Subcutaneous adipose tissue (tissue), 4 donors: Measurements from ENCODE around the gene RNU1-1. TPM values are rescaled to one million over a fixed set of nuclear protein-coding genes. Genes with fewer than 3 reads are reported as not detected.

Experiments used
- small RNA-seq: library from RNA; depleted of rRNA; stranded (forward); fragments of <200 nt; gene quantifications from one replicate; pipeline ENCODE3, GENCODE V24; 2016
- total RNA-seq, 4 donors: library from RNA; depleted of rRNA; stranded (reverse); fragments of >200 nt; gene quantifications; one replicate each; pipeline ENCODE4 v1.1.0, GENCODE V29; 2016
- TF ChIP-seq, protein P1 (sequence below): fragments of 450-650 bp; IDR thresholded peaks from one replicate; pipeline ENCODE4 v1.5.1; 2016; ENCODE audit warnings: low read depth, mild to moderate bottlenecking, control low read depth, antibody characterized with exemption, moderate library complexity

RNU1-1 gene
- total RNA-seq, 4 donors from 2014 or later, result under 0.01 TPM

DNA sequence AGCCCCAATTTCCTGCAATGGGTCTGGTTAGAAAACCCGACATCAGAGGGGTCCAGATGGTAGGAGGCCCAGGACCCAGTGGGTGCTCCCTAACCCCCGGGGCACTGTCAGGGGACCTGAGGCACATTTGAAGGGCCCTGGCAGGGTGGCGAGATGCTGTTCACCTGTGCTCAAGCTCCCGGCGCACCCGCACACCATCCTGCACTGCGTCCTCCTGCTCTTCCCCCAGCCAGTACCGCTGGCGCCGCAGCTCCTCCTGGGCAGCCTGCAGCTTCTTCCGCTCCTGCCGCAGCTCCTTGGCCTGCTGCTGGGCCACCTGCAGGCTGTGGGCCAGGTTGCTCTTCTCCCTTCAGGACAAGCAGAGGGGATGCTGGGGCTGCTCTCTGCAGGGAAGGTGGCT lies 36.0 kb downstream of the RNU1-1 start:
- TF ChIP-seq, protein P1, sequence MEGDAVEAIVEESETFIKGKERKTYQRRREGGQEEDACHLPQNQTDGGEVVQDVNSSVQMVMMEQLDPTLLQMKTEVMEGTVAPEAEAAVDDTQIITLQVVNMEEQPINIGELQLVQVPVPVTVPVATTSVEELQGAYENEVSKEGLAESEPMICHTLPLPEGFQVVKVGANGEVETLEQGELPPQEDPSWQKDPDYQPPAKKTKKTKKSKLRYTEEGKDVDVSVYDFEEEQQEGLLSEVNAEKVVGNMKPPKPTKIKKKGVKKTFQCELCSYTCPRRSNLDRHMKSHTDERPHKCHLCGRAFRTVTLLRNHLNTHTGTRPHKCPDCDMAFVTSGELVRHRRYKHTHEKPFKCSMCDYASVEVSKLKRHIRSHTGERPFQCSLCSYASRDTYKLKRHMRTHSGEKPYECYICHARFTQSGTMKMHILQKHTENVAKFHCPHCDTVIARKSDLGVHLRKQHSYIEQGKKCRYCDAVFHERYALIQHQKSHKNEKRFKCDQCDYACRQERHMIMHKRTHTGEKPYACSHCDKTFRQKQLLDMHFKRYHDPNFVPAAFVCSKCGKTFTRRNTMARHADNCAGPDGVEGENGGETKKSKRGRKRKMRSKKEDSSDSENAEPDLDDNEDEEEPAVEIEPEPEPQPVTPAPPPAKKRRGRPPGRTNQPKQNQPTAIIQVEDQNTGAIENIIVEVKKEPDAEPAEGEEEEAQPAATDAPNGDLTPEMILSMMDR, result no peak

DNA sequence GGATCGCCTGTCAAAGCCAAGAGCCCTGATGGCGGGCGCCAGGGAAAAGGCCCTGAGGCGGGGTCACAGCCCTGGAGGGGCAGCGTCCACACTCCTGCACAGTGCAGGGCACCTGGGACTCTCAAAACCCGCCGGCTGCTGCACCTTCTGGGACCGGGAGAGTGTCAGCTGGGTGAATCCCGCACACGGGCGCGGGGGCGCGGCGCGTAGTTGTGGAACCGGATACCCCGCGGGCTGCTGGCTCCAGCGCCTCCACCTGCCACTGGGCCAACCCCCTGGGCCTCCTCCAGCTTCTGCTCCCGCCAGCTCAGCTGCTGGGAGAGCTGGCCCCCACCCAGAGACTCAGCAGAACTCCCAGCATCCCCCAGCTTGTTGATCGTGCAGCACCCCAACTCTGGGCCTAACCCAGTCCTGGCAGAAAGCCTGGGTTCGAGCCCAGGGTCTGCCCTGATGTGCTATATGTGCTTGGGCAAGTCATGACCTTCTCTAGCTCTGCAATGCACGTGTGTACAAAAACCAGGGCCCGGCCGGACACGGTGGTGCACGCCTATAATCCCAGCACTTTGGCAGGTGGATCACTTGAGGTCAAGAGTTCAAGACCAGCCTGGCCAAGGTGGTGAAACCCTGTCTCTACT lies 39.8 kb downstream of the RNU1-1 start:
- TF ChIP-seq, protein P1, result no peak

DNA sequence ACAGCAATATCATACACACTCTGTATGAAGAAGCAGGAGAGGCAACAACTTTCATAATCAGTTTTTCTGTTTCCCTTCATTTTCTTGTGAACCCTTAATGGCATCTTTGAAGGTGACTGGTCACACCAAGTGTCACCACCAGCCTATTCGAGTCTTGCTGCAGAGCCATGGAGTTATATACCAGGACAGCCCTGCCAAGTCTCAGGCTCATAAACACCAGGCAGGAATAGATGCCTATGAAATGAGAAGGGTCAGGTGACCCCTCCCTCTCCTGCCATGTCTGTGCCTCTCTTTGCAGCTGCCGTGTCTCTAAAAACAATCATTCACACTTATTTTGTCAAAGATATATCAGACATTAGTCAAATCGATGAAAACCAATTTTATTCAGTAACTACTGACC lies 45.5 kb downstream of the RNU1-1 start:
- TF ChIP-seq, protein P1, result no peak

DNA sequence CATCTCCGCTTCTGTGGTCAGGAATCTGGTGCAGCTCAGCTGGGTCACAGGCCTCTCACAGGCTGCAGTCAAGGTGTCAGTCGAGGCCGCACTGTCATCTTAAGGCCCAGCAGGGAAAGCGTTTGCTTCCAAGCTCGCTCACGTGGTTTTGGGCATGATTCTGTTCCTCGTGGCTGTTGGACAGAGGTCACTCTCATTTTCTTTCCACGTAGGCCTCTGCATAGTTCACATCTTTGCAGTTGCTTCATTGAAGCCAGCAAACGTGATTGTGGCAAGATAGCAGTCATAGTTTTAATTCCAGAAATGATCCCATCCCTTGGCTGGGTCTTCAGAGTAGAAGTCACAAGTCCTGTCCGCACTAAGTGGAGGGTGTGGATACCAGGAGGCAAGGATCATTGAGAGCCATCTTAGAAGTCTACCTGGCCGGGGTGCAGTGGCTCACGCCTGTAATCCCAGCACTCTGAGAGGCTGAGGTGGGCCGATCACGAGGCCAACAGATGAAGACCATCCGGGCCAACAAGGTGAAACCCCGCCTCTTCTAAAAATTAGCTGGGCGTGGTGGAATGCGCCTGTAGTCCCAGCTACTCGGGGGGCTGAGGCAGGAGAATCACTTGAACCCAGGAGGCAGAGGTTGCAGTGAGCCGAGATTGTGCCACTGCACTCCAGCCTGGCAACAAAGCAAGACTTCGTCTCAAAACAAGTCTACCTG lies 49.0 kb downstream of the RNU1-1 start:
- TF ChIP-seq, protein P1, result no peak

Small RNA genes within 50 kb of the gene (small RNA-seq; reads per million reads assigned to genes)
- not detected for gene RNU1-1
- not detected for gene RNU1-6P

Other genes with a start within 250 kb of the RNU1-1 start
- gene FBXO42, start 161.8 kb downstream of the RNU1-1 start, total RNA-seq, result 10 to 100 TPM; 21.4 to 26.9 (median 23.6) TPM
- 10 to 100 TPM; 41.7 to 88.4 (median 50.4) TPM for gene SZRD1, start 147.0 kb downstream of the RNU1-1 start, total RNA-seq
- gene SPATA21, start 76.9 kb downstream of the RNU1-1 start, total RNA-seq, result not detected
- gene NECAP2, start 73.6 kb downstream of the RNU1-1 start, total RNA-seq, result 100 to 1,000 TPM in 1 of 4 donors, 10 to 100 TPM in 3; 44.5 to 101 (median 63.5) TPM
- 10 to 100 TPM; 20.7 to 50.1 (median 41.9) TPM for gene NBPF1, start 99.3 kb upstream of the RNU1-1 start, total RNA-seq
- gene RNU1-3, start 152.7 kb upstream of the RNU1-1 start, total RNA-seq, result under 1 TPM; under 0.01 TPM
- under 1 TPM; under 0.01 TPM for gene RNU1-4, start 226.2 kb upstream of the RNU1-1 start, total RNA-seq